ENCODE results near the gene EHBP1L1. TPM values are rescaled to one million over a fixed set of nuclear protein-coding genes. Genes with fewer than 3 reads are reported as not detected.

The EHBP1L1 gene
- total RNA-seq, 1 experiment from 2014 or later, result 105 TPM

DNA sequence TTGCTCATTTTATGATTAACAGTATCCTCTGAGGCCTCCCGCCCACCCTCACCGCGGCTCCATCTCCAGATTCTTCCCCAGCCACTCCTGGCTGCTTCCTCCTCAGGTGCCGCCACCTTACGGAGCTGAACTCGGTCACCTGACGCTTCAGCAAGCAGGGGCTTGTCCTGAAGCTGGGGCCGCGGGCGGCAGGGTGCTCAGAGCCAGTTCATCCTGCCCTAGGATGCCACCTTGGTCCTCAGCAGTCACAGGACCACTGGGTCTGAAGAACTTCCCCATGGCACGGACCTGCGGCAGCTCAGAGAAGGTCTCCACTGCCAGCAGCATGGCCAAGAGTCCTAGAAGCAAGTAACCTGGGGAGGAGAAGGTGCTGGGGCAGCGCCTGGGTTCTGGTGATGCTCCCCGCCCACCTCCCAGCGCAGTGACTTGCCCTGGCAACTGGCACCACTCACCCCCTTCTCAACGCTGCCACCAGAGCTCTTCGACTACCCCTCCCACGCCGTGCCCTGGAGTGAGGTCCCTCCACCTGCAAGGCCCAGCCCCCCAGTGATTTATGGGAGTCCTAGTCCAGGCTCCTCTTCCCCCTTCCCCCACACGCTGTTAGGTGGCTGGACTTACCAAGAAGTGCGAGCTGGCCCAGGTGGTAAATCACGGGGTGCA, 17.1 kb downstream of the EHBP1L1 start:
- Histone ChIP-seq H3K9me3 (ENCODE audit: control insufficient read depth in 1 of 2, insufficient read depth in 1 of 2, low read depth in 1 of 2, low read length in 2 of 2) (no peaks in the 10 kb centered on the region), H3K9me2 (ENCODE audit: insufficient read depth) (no peaks in the 10 kb centered on the region), H3K27ac (ENCODE audit: low read depth, low read length) (peak overlapping the region; percentile 26; the same call in 1 of the 2 replicates), H3K4me2 (ENCODE audit: low read length) (no peak overlapping the region), H2AFZ (ENCODE audit: low read depth, low read length, poor library complexity, severe bottlenecking) (no peak overlapping the region), H3K4me3 (replicated peaks in 1 of 2; ENCODE audit: low read depth in 1 of 2, low read length in 2 of 2) (no peak overlapping the region), H3K79me2 (ENCODE audit: insufficient read depth, low read length) (no peaks in the 10 kb centered on the region), H3K27me3 (ENCODE audit: insufficient read depth, low read length) (no peaks in the 10 kb centered on the region), H4K20me1 (ENCODE audit: insufficient read depth) (no peaks in the 10 kb centered on the region), H3K36me3 (ENCODE audit: control insufficient read depth in 1 of 2, insufficient read depth in 2 of 2, low read length in 2 of 2) (peaks cover 0 to under 1% of the 10 kb centered on the region in 2 experiments; a peak in 1 of 4 replicates), H3K9ac (ENCODE audit: low read length) (no peak overlapping the region), H3K4me1 (ENCODE audit: control insufficient read depth in 1 of 2, insufficient read depth in 2 of 2, low read length in 2 of 2) (peaks cover 20 to 28% of the 10 kb centered on the region in 2 experiments)
- intact Hi-C loops (cut with micrococcal nuclease), result no loop called here
- BruUV-seq (replicated peaks), result no TSS peak
- TF ChIP-seq, protein P1, sequence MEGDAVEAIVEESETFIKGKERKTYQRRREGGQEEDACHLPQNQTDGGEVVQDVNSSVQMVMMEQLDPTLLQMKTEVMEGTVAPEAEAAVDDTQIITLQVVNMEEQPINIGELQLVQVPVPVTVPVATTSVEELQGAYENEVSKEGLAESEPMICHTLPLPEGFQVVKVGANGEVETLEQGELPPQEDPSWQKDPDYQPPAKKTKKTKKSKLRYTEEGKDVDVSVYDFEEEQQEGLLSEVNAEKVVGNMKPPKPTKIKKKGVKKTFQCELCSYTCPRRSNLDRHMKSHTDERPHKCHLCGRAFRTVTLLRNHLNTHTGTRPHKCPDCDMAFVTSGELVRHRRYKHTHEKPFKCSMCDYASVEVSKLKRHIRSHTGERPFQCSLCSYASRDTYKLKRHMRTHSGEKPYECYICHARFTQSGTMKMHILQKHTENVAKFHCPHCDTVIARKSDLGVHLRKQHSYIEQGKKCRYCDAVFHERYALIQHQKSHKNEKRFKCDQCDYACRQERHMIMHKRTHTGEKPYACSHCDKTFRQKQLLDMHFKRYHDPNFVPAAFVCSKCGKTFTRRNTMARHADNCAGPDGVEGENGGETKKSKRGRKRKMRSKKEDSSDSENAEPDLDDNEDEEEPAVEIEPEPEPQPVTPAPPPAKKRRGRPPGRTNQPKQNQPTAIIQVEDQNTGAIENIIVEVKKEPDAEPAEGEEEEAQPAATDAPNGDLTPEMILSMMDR (IDR thresholded peaks at IDR 0.05 in 2 of 3, conservative IDR thresholded peaks at IDR 0.05 in 1 of 3; ENCODE audit: borderline replicate concordance in 1 of 3, insufficient read depth in 1 of 3, low read depth in 2 of 3, low read length in 2 of 3), result no peak
- no peak for TF ChIP-seq SIN3A (IDR thresholded peaks at IDR 0.05; ENCODE audit: low read depth)
- no peak for TF ChIP-seq CEBPB (IDR thresholded peaks at IDR 0.05; ENCODE audit: low read depth)
- TF ChIP-seq EZH2phosphoT487 (IDR thresholded peaks at IDR 0.05; ENCODE audit: borderline replicate concordance), result no peak
- TF ChIP-seq YY1 (IDR thresholded peaks at IDR 0.05; ENCODE audit: extremely low read depth, insufficient replicate concordance, low read depth, low read length), result no peak
- TF ChIP-seq POLR2A (IDR thresholded peaks at IDR 0.05; ENCODE audit: borderline replicate concordance, extremely low read depth, insufficient read depth, insufficient read length), result no peak
- no peak for TF ChIP-seq SP1 (IDR thresholded peaks at IDR 0.05; ENCODE audit: low read depth)
- no peak for TF ChIP-seq FOSL1 (IDR thresholded peaks at IDR 0.05; ENCODE audit: low read depth)
- no peak for DNase-seq (ENCODE audit: low read depth, low spot score)
- no peak for ATAC-seq
- ChIA-PET CTCF (interaction anchor here (1.1 to 3.5 kb wide), 11 partner anchors 8 to 52 kb away, joined by 3 to 28 read pairs (median 10); partner anchors contain the start of genes EHBP1L1, FAM89B and PCNX3), POLR2A (no interaction called here), RAD21 (ENCODE audit: low non-redundant PET in 1 of 2, low total read pairs in 2 of 2, uncharacterized antibody in 2 of 2, unreplicated experiment in 2 of 2) (no interaction called here)
